ENCODE data around the gene TBL1XR1. TPM values are rescaled to one million over a fixed set of nuclear protein-coding genes. Genes with fewer than 3 reads are reported as not detected.

TBL1XR1 gene
- total RNA-seq, 1 experiment from 2014 or later: 180 TPM

DNA sequence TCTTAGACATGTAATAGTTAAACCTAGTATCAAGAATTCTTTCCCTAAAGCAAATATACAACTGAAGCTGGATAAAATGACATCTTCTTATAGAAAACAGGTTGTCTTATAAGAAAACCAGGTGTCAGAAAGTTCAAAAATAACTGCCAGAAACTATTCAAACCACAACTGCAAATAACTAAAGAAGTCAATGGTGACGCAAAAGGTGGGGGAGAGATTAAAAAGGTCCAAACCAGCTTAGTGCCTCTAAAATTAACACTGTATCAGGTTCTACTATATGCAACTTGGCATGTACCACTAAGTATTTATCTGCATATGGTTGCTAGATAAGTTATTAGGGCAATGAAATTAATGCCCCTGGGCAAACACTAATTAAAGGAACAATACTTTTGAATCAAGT is 136.8 kb downstream of the TBL1XR1 start:
- no peak overlapping the region for H3K27ac ChIP-seq (ENCODE audit: low read depth, low read length)
- no peaks in the 10 kb centered on the region for H3K9me2 ChIP-seq (ENCODE audit: insufficient read depth)
- no peak overlapping the region for H2AFZ ChIP-seq (ENCODE audit: low read depth, low read length, poor library complexity, severe bottlenecking)
- no peaks in the 10 kb centered on the region; the same call in 1 of the 2 replicates for H4K20me1 ChIP-seq (ENCODE audit: insufficient read depth)
- no peaks in the 10 kb centered on the region for H3K36me3 ChIP-seq (ENCODE audit: control insufficient read depth in 1 of 2, insufficient read depth in 2 of 2, low read length in 2 of 2)
- H3K79me2 ChIP-seq (ENCODE audit: insufficient read depth, low read length): peaks cover 87% of the 10 kb centered on the region
- TF ChIP-seq ZBTB33 (IDR thresholded peaks at IDR 0.05; ENCODE audit: extremely low read depth, insufficient replicate concordance, low read length): no peak
- no peak for TF ChIP-seq CBX3 (IDR thresholded peaks at IDR 0.05; ENCODE audit: low read depth)
- no peak for TF ChIP-seq SP1 (IDR thresholded peaks at IDR 0.05; ENCODE audit: low read depth)
- no peak for TF ChIP-seq YY1 (IDR thresholded peaks at IDR 0.05; ENCODE audit: extremely low read depth, insufficient replicate concordance, low read depth, low read length)
- TF ChIP-seq EGR1 (IDR thresholded peaks at IDR 0.05; ENCODE audit: low read depth): no peak
- no peak for TF ChIP-seq RAD21 (IDR thresholded peaks at IDR 0.05; ENCODE audit: low read depth)
- TF ChIP-seq ELF1 (IDR thresholded peaks at IDR 0.05; ENCODE audit: borderline replicate concordance, low read depth): no peak
- TF ChIP-seq ATF3 (IDR thresholded peaks at IDR 0.05): no peak
- no peak for TF ChIP-seq CEBPB (IDR thresholded peaks at IDR 0.05; ENCODE audit: low read depth)
- TF ChIP-seq EZH2phosphoT487 (IDR thresholded peaks at IDR 0.05; ENCODE audit: borderline replicate concordance): no peak
- no peak for TF ChIP-seq ZFX (IDR thresholded peaks at IDR 0.05)
- TF ChIP-seq, protein P1, sequence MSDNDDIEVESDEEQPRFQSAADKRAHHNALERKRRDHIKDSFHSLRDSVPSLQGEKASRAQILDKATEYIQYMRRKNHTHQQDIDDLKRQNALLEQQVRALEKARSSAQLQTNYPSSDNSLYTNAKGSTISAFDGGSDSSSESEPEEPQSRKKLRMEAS (IDR thresholded peaks at IDR 0.05): no peak
- TF ChIP-seq FOSL1 (IDR thresholded peaks at IDR 0.05; ENCODE audit: low read depth): no peak
- no peak for TF ChIP-seq POLR2AphosphoS5 (IDR thresholded peaks at IDR 0.05; ENCODE audit: low read depth, low read length)
- no peak for TF ChIP-seq EZH2 (IDR thresholded peaks at IDR 0.05)
- no peak for TF ChIP-seq POLR2A (IDR thresholded peaks at IDR 0.05; ENCODE audit: borderline replicate concordance, extremely low read depth, insufficient read depth, insufficient read length)
- no peak for TF ChIP-seq JUND (IDR thresholded peaks at IDR 0.05)
- no peak for TF ChIP-seq ZNF274 (IDR thresholded peaks at IDR 0.05; ENCODE audit: low read depth, low read length)
- no peak for TF ChIP-seq SIN3A (IDR thresholded peaks at IDR 0.05; ENCODE audit: low read depth)
- no peak for TF ChIP-seq REST (IDR thresholded peaks at IDR 0.05; ENCODE audit: low read depth)
- DNase-seq (ENCODE audit: low read depth, low spot score): no peak
- ChIA-PET RAD21 (ENCODE audit: low non-redundant PET in 1 of 2, low total read pairs in 2 of 2, uncharacterized antibody in 2 of 2, unreplicated experiment in 2 of 2) (no interaction called here), POLR2A (no interaction called here), CTCF (interaction anchor here (1.2 kb wide), 1 partner anchor 10 kb away, joined by 4 read pairs; no protein-coding TSS in a partner anchor)
- H3K4me3 ChIP-seq (replicated peaks in 1 of 2; ENCODE audit: low read depth in 1 of 2, low read length in 2 of 2): no peak overlapping the region
- BruUV-seq (replicated peaks): no TSS peak
- intact Hi-C loops (cut with micrococcal nuclease): no loop called here
- no peaks in the 10 kb centered on the region for H3K9me3 ChIP-seq (ENCODE audit: control insufficient read depth in 1 of 2, insufficient read depth in 1 of 2, low read depth in 1 of 2, low read length in 2 of 2)
- ATAC-seq: no peak
- no peak overlapping the region for H3K9ac ChIP-seq (ENCODE audit: low read length)
- peaks cover 3% of the 10 kb centered on the region in 2 experiments; a peak in 2 of 4 replicates for H3K4me1 ChIP-seq (ENCODE audit: control insufficient read depth in 1 of 2, insufficient read depth in 2 of 2, low read length in 2 of 2)
- no peaks in the 10 kb centered on the region for H3K27me3 ChIP-seq (ENCODE audit: insufficient read depth, low read length)
- H3K4me2 ChIP-seq (ENCODE audit: low read length): no peak overlapping the region

Data from HCT116 (cell line).